Kidney (tissue), 14 donors: Measurements from ENCODE around the gene ZNF212. TPM values are rescaled to one million over a fixed set of nuclear protein-coding genes. Genes with fewer than 3 reads are reported as not detected.

Source experiments
- DNase-seq, 5 donors: peaks; one replicate each; pipeline ENCODE4 v3.0.0-alpha.2; 2013 to 2020
- FAIRE-seq: peaks from 2 replicates; lab custom pipeline; 2012; peaks lifted over from hg19 to GRCh38; lab: Jason Lieb, UNC
- H3K27ac ChIP-seq, 2 donors: one replicate each; pipeline ENCODE4 v1.7.0; 2013; ENCODE audit warnings: low read depth in 2 of 2, low read length in 2 of 2, inconsistent platforms in 1 of 2
- H3K27me3 ChIP-seq: one replicate; pipeline ENCODE4 v1.7.1; 2013; ENCODE audit warnings: low read length, inconsistent platforms; ENCODE audit not compliant: control insufficient read depth, insufficient read depth
- H3K36me3 ChIP-seq, 3 donors: one replicate each; pipeline versions ENCODE4 v1.7.0 to v1.7.1; 2013; ENCODE audit warnings: low read length in 3 of 3, control low read depth in 1 of 3, inconsistent platforms in 1 of 3; ENCODE audit not compliant: insufficient read depth in 3 of 3, control insufficient read depth in 2 of 3
- H3K4me1 ChIP-seq, 3 donors: one replicate each; pipeline versions ENCODE4 v1.7.0 to v1.7.1; 2013; ENCODE audit warnings: low read length in 3 of 3, inconsistent platforms in 1 of 3, low read depth in 1 of 3; ENCODE audit not compliant: control insufficient read depth in 2 of 3, insufficient read depth in 2 of 3
- H3K4me3 ChIP-seq, 3 donors: one replicate each; pipeline versions ENCODE4 v1.7.0 to v1.8.1; 2013; ENCODE audit warnings: low read length in 3 of 3, control low read depth in 1 of 3, inconsistent platforms in 1 of 3
- H3K9ac ChIP-seq, 3 donors: one replicate each; pipeline versions ENCODE4 v1.7.0 to v1.7.1; 2013; ENCODE audit warnings: low read length in 3 of 3, control low read depth in 1 of 3, inconsistent platforms in 1 of 3
- H3K9me3 ChIP-seq, 3 donors: one replicate each; pipeline versions ENCODE4 v1.7.0 to v1.7.1; 2013; ENCODE audit warnings: low read length in 3 of 3, control low read depth in 1 of 3, inconsistent platforms in 1 of 3; ENCODE audit not compliant: control insufficient read depth in 2 of 3, insufficient read depth in 1 of 3
- intact Hi-C: fragments of 100-400 bp; cut with DNase I; formaldehyde crosslinking; loops from one replicate; pipeline ENCODE4 v1.11.1; 2022
- polyA plus RNA-seq: library from polyadenylated mRNA; stranded (reverse); fragments of 350-450 nt; fragmentation: Illumina TruSeq; extraction: RNeasy Lipid Tissue Mini Kit (QIAGEN cat#74804); gene quantifications from one replicate; pipeline ENCODE4 v1.2.3, GENCODE V29; 2014; ENCODE audit warnings: low read depth, low replicate concordance; ENCODE audit not compliant: insufficient read depth
- total RNA-seq: library from RNA; stranded (reverse); fragmentation: NEBNext Ultra II Directional; extraction: Animal tissue kit (Norgen Biotek cat#: 25700); gene quantifications from one replicate; pipeline ENCODE4 v1.2.1, GENCODE V29; 2021
- TF ChIP-seq, protein P1 (sequence below): IDR thresholded peaks from 3 replicates; pipeline ENCODE4 v1.5.1; 2012; ENCODE audit warnings: mild to moderate bottlenecking, moderate library complexity, borderline replicate concordance; ENCODE audit not compliant: insufficient read depth; ENCODE audit errors: extremely low read depth
- donor health status: control.
- donor health status: control.
- donor health status: control.
- donor health status: control.
- donor health status: control.
- donor health status: DM: yes; HTN: yes; CAD: no.
- donor health status: Normal renal cell carcinoma (clear cell type).

The ZNF212 gene
- total and polyA plus RNA-seq, 2 donors from 2014 or later = 7.9 to 13.4 TPM

DNA sequence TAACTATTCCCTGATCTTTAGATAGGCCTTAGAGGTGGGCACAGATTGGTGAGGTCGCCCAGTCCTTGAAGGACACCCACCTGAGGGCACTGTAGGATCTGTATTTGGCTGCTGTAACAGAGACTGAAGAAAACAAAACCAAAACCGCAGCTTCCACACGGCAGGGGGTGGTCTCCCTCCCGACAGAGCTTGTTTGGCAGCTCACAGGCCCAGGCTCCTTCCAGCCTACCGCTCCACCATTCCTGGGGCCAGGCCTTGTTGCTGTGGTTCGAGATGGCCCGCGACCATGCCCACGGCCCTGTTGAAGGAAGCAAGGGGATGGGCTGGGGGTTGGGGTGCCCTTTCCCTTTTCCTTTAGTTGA, 53.0 kb downstream of the ZNF212 start:
- Histone ChIP-seq H3K9me3 (no peaks in the 10 kb centered on the region), H3K27ac (no peak overlapping the region), H3K4me3 (no peak overlapping the region), H3K27me3 (no peaks in the 10 kb centered on the region), H3K36me3 (no peaks in the 10 kb centered on the region), H3K9ac (no peak overlapping the region), H3K4me1 (no peaks in the 10 kb centered on the region)
- TF ChIP-seq, protein P1, sequence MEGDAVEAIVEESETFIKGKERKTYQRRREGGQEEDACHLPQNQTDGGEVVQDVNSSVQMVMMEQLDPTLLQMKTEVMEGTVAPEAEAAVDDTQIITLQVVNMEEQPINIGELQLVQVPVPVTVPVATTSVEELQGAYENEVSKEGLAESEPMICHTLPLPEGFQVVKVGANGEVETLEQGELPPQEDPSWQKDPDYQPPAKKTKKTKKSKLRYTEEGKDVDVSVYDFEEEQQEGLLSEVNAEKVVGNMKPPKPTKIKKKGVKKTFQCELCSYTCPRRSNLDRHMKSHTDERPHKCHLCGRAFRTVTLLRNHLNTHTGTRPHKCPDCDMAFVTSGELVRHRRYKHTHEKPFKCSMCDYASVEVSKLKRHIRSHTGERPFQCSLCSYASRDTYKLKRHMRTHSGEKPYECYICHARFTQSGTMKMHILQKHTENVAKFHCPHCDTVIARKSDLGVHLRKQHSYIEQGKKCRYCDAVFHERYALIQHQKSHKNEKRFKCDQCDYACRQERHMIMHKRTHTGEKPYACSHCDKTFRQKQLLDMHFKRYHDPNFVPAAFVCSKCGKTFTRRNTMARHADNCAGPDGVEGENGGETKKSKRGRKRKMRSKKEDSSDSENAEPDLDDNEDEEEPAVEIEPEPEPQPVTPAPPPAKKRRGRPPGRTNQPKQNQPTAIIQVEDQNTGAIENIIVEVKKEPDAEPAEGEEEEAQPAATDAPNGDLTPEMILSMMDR = no peak
- FAIRE-seq (no peak), DNase-seq (no peak)
- intact Hi-C loops = no loop called here

DNA sequence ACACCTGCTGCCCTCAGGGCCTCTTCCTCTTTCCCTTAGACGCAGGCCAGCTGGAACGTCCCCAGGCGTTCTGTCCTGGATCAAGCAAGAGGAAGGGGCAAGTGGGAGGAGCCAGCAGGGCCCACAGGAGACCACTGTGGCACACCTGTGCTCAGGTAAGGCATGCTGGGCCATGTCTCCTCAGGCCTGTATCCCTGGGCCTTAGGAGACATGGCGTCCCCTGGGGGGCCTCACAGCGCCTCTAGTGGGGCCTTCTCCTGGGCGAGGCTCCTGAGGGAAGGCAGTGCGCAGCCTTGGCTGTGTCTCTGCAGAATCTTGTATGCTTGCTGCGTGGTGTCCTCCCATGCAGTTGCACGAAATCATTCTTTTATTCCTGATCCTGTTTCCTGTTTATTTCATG, 53.9 kb downstream of the ZNF212 start:
- Histone ChIP-seq H3K27me3 (no peaks in the 10 kb centered on the region), H3K4me3 (no peak overlapping the region), H3K27ac (no peak overlapping the region), H3K36me3 (no peaks in the 10 kb centered on the region), H3K9me3 (no peaks in the 10 kb centered on the region), H3K4me1 (no peaks in the 10 kb centered on the region), H3K9ac (no peak overlapping the region)
- TF ChIP-seq, protein P1 = no peak
- no peak for DNase-seq
- intact Hi-C loops = no loop called here
- FAIRE-seq = no peak

DNA sequence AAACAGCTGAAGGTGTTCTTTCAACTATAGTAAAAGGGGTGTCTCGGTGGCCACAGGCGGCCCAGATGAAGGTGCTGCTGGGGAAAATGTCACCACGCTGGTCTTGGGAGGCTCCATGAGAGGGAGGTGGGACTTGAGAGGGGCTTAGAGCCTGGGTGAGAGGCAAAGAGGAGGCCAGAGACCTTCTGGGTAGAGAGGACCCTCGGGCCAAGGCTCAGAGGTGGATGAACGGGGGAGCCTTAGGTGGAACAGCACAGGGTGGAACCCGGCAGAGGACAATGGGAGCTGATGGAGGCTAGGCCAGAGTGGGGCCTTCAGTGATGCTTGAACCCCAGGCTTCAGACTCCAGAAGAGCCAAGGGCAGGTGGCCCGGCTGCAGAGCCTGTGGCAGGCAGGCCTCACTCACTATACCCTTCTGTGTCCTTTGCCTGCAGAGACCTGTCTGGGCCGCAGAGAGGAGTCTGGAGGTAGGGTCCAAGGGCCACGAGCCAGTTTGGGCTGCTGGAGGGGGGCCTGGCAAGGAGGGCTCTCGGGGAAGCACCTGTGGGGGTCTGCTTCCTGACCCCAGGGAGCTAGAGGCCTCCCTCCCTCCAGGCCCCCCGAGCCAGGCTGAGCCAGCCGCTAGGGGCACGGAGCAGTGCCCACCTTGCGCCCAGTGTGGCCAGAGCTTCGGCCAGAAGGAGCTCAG, 54.6 kb downstream of the ZNF212 start:
- intact Hi-C loops = no loop called here
- Histone ChIP-seq H3K36me3 (no peaks in the 10 kb centered on the region), H3K4me3 (no peak overlapping the region), H3K9ac (no peak overlapping the region), H3K4me1 (no peaks in the 10 kb centered on the region), H3K9me3 (no peaks in the 10 kb centered on the region), H3K27me3 (no peaks in the 10 kb centered on the region), H3K27ac (no peak overlapping the region)
- DNase-seq (no peak), FAIRE-seq (no peak)
- TF ChIP-seq, protein P1 = no peak
